Measurements from ENCODE around the gene UTP14A. TPM values are rescaled to one million over a fixed set of nuclear protein-coding genes. Genes with fewer than 3 reads are reported as not detected.
A peak's percentile ranks its signal among the peaks of the same experiment; 100 is the strongest.

Gene UTP14A
- total and polyA plus RNA-seq, 2 experiments from 2014 or later = 4.7 to 11.8 TPM

GRCh38 chrX:129877401-129877800 is 28.6 kb upstream of the UTP14A start:
- Histone ChIP-seq H3K27me3 (no peaks in the 10 kb centered on the region), H3K9me3 (ENCODE audit: low read depth) (no peaks in the 10 kb centered on the region), H3K4me3 (no peak overlapping the region), H3K4me1 (ENCODE audit: low read depth) (no peaks in the 10 kb centered on the region), H3K27ac (no peak overlapping the region), H3K36me3 (no peaks in the 10 kb centered on the region)
- no peak for TF ChIP-seq CTCF (IDR thresholded peaks at IDR 0.05; ENCODE audit: low read depth, low read length)
- no peak for DNase-seq (ENCODE audit: low read depth in 1 of 2, low spot score in 1 of 2)

- DNase-seq (ENCODE audit: low read depth in 1 of 2, low spot score in 1 of 2) = no peak
- TF ChIP-seq CTCF (IDR thresholded peaks at IDR 0.05; ENCODE audit: low read depth, low read length) = no peak
- no peaks in the 10 kb centered on the region for H3K9me3 ChIP-seq (ENCODE audit: low read depth)
- H3K27me3 ChIP-seq = no peaks in the 10 kb centered on the region
- H3K36me3 ChIP-seq = no peaks in the 10 kb centered on the region
- no peak overlapping the region for H3K4me3 ChIP-seq
- no peak overlapping the region for H3K27ac ChIP-seq
- H3K4me1 ChIP-seq (ENCODE audit: low read depth) = no peaks in the 10 kb centered on the region
These were observed 5.9 kb upstream of the UTP14A start for GRCh38 chrX:129900054-129900453.

DNA sequence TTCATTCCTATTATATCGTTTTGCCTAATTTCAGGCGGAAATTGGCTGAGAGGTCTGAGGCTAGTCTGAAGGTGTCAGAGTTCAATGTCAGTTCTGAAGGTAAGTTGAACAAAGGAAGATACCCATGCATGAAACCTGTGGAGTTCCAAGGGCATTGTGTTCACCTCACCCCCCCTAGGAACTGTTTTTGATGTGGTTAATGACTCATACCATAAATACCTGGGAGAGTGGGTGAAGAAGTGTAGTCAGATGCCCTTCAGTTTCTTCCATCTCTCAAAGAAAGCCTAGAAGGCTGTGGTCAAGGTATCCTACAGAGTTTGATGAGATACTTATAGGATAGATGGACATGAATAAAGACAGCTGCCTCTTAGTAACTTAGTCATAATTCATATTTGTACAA is 2.7 kb downstream of the UTP14A start:
- H3K27ac ChIP-seq = no peak overlapping the region
- DNase-seq (ENCODE audit: low read depth in 1 of 2, low spot score in 1 of 2) = no peak
- H3K36me3 ChIP-seq = peaks cover 4% of the 10 kb centered on the region
- H3K4me3 ChIP-seq = no peak overlapping the region
- no peaks in the 10 kb centered on the region for H3K27me3 ChIP-seq
- TF ChIP-seq CTCF (IDR thresholded peaks at IDR 0.05; ENCODE audit: low read depth, low read length) = no peak
- peaks cover 3% of the 10 kb centered on the region for H3K4me1 ChIP-seq (ENCODE audit: low read depth)
- H3K9me3 ChIP-seq (ENCODE audit: low read depth) = no peaks in the 10 kb centered on the region

DNA sequence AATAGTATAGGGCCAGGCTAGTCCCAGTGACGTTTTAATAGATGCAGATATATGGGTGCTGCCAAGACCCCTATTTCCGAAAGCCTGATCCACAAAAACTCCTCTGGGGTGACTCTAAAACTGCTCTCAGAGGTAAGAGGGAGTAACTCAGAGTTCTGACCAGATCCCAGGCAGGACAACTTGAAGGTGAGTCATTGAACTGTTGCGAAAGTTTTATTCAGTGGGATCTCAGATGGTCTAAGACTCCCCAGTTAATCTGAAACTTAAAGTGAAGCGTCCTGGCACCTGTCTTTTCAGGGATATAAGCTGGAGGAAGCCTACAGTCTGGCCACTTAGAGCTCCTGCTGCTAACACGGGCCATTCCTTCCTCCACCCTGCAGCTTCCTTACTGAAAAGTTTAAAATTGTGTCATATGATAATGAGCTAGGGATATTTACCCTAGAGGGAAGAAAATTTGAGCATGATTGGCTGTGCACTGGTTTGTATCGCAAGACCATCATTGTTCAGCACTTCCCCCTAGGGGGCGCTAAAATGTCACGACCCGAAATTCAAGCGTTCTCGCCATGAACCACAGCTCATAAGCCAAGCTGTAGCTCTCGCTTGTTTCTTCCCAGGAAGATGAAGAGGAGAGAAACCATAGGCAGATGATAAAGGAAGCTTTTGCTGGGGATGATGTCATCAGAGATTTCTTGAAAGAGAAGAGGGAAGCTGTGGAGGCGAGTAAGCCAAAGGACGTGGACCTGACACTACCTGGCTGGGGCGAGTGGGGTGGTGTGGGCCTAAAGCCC is 19.5 kb downstream of the UTP14A start:
- H3K4me1 ChIP-seq (ENCODE audit: low read depth) = no peaks in the 10 kb centered on the region
- peak; percentile 75 to 87 for DNase-seq (ENCODE audit: low read depth in 1 of 2, low spot score in 1 of 2)
- peaks cover 5% of the 10 kb centered on the region for H3K36me3 ChIP-seq
- TF ChIP-seq CTCF (IDR thresholded peaks at IDR 0.05; ENCODE audit: low read depth, low read length) = peak; percentile 60
- H3K4me3 ChIP-seq = no peak overlapping the region
- no peak overlapping the region for H3K27ac ChIP-seq
- H3K27me3 ChIP-seq = no peaks in the 10 kb centered on the region
- H3K9me3 ChIP-seq (ENCODE audit: low read depth) = no peaks in the 10 kb centered on the region

GRCh38 chrX:129930941-129931410 is 25.0 kb downstream of the UTP14A start:
- no peak for TF ChIP-seq CTCF (IDR thresholded peaks at IDR 0.05; ENCODE audit: low read depth, low read length)
- DNase-seq (ENCODE audit: low read depth in 1 of 2, low spot score in 1 of 2) = peak; percentile 21 to 24
- Histone ChIP-seq H3K27me3 (peaks cover 31% of the 10 kb centered on the region), H3K4me3 (peak overlapping the region; percentile 52), H3K9me3 (ENCODE audit: low read depth) (no peaks in the 10 kb centered on the region), H3K27ac (peak overlapping the region; percentile 43), H3K4me1 (ENCODE audit: low read depth) (no peaks in the 10 kb centered on the region), H3K36me3 (peaks cover 5% of the 10 kb centered on the region)
